Measurements from ENCODE around the gene NKTR.
"Not testable (repeated sequence)": the region's sequence is repeated elsewhere in the genome, so short reads cannot be mapped to it uniquely, and the experiment has no call there.

Gene NKTR

GRCh38 chr3:42600111-42600957, at the start of gene NKTR:
Gene NKTR (plus strand): TSS chr3:42600686. CDS start chr3:42601007, 321 bp downstream.
- peak; percentile 96 to 99 for DNase-seq

- DNase-seq: no peak
These were observed 47.7 kb upstream of the NKTR start for GRCh38 chr3:42552830-42553229.

GRCh38 chr3:42556089-42556632, 44.3 kb upstream of the NKTR start:
- DNase-seq: peak in 1 of 2 experiments; percentile 43

GRCh38 chr3:42556817-42557216, 43.7 kb upstream of the NKTR start:
- DNase-seq: not testable (repeated sequence)

- peak; percentile 2 to 40 for DNase-seq
These were observed 42.6 kb upstream of the NKTR start for GRCh38 chr3:42557854-42558253.

- DNase-seq: no peak
These were observed 38.2 kb upstream of the NKTR start for GRCh38 chr3:42562047-42562907.

GRCh38 chr3:42569593-42570142, 30.8 kb upstream of the NKTR start:
- DNase-seq: peak; percentile 19 to 41

GRCh38 chr3:42572278-42572677, 28.2 kb upstream of the NKTR start:
- peak; percentile 33 to 57 for DNase-seq

GRCh38 chr3:42575137-42575741, 25.2 kb upstream of the NKTR start:
- DNase-seq: no peak

- no peak for DNase-seq
These were observed 22.4 kb upstream of the NKTR start for GRCh38 chr3:42578054-42578453.

GRCh38 chr3:42579346-42579745, 21.1 kb upstream of the NKTR start:
- DNase-seq: not testable (repeated sequence)

- peak; percentile 42 to 57 for DNase-seq
These were observed 19.1 kb upstream of the NKTR start for GRCh38 chr3:42581400-42581708.

- DNase-seq: peak; percentile 92
These were observed 18.6 kb upstream of the NKTR start, which contains the start of gene SEC22C for GRCh38 chr3:42581709-42582473. Gene SEC22C (minus strand): TSS chr3:42581967. CDS start chr3:42569046, 12,921 bp downstream.

- DNase-seq: no peak
These were observed 17.9 kb upstream of the NKTR start for GRCh38 chr3:42582474-42583070.

GRCh38 chr3:42588625-42589024, 11.9 kb upstream of the NKTR start:
- DNase-seq: no peak

- no peak for DNase-seq
These were observed 10.9 kb upstream of the NKTR start for GRCh38 chr3:42589382-42590109.

GRCh38 chr3:42590989-42591756, 9.3 kb upstream of the NKTR start:
- no peak for DNase-seq

GRCh38 chr3:42591811-42592210, 8.7 kb upstream of the NKTR start:
- DNase-seq: no peak

- no peak for DNase-seq
These were observed 6.9 kb upstream of the NKTR start for GRCh38 chr3:42593635-42594034.

GRCh38 chr3:42595682-42596081, 4.8 kb upstream of the NKTR start:
- DNase-seq: no peak

Measured in NCI-H524 (cell line).